ENCODE measurements around the gene CLDN9. TPM values are rescaled to one million over a fixed set of nuclear protein-coding genes. Genes with fewer than 3 reads are reported as not detected.

The CLDN9 gene
- total and polyA plus RNA-seq, 9 of the 15 experiments (the other 6 are each of a cell fraction or from before 2014, with no cell fraction given): 0.12 to 0.44 (median 0.22) TPM; not detected in 4

- TF ChIP-seq NFIX (CRISPR knock-in tag; IDR thresholded peaks at IDR 0.05; ENCODE audit: low read depth) (0 out of 2 replicates have a peak, but pooled peaks have one; percentile 12), ZZZ3 (IDR thresholded peaks at IDR 0.05) (no peak), MAFK (IDR thresholded peaks at IDR 0.05; ENCODE audit: low read length) (no peak), HMGN3 (IDR thresholded peaks at IDR 0.05; ENCODE audit: borderline replicate concordance, extremely low read depth, insufficient read length, low read depth, low read length) (peak; percentile 29), CREM (IDR thresholded peaks at IDR 0.05; ENCODE audit: low read depth) (peak; percentile 62; the same call in 1 of the 2 replicates), CTBP1 (IDR thresholded peaks at IDR 0.05; ENCODE audit: borderline replicate concordance) (0 out of 2 replicates have a peak, but pooled peaks have one; percentile 19), EGR1 (conservative IDR thresholded peaks at IDR 0.05) (0 out of 2 replicates have a peak, but pooled peaks have one; percentile 21), ARID4B (CRISPR knock-in tag; IDR thresholded peaks at IDR 0.05) (0 out of 2 replicates have a peak, but pooled peaks have one; percentile 34), TEAD1 (CRISPR knock-in tag; IDR thresholded peaks at IDR 0.05) (peak in 1 of 2 experiments; percentile 64; a peak in 1 of 4 replicates)
These were observed 5.2 kb downstream of the CLDN9 start, which contains the start of gene CLDN6 (continued) for GRCh38 chr16:3017794-3018506.
